Spleen (tissue), 7 donors: ENCODE measurements around the gene PPP1R9B.

Source experiments
- CTCF ChIP-seq, 11 experiments: fragments of 200-600 bp in 7 of 11; fragments of 450-650 bp in 4 of 11; sonication (generic) in 4 of 11; IDR thresholded peaks in 8 of 11; conservative IDR thresholded peaks in 3 of 11; 1 replicate in 7 of 11; 2 replicates in 4 of 11; pipeline versions ENCODE4 v1.4.0 to v1.8.0; 2016 to 2021; ENCODE audit warnings: antibody characterized with exemption in 11 of 11, inconsistent platforms in 4 of 11, mild to moderate bottlenecking in 1 of 11
- POLR2A ChIP-seq, 3 donors: fragments of 450-650 bp; IDR thresholded peaks; one replicate each; pipeline ENCODE4 v1.5.1; 2017; ENCODE audit warnings: antibody characterized with exemption in 3 of 3, mild to moderate bottlenecking in 1 of 3
- POLR2AphosphoS5 ChIP-seq, 3 donors: sonication (generic); formaldehyde crosslinking; IDR thresholded peaks; one replicate each; pipeline ENCODE4 v1.5.1; 2017; ENCODE audit warnings: antibody characterized with exemption in 3 of 3
- donor health status: DM: no; HTN: no; CAD: no; lungs with moderate emphysema.
- donor health status: DM: no; HTN: no; CAD: no.
- donor health status: DM: no; HTN: no; CAD: no.

- no peak for TF ChIP-seq CTCF (IDR thresholded peaks at IDR 0.05 in 8 of 11, conservative IDR thresholded peaks at IDR 0.05 in 3 of 11)
- no peak for TF ChIP-seq POLR2A (IDR thresholded peaks at IDR 0.05)
- TF ChIP-seq POLR2AphosphoS5 (IDR thresholded peaks at IDR 0.05): no peak
Measured at GRCh38 chr17:50157891-50158290, 7.4 kb upstream of the PPP1R9B start.
